ENCODE data around the gene ADRA2C. TPM values are rescaled to one million over a fixed set of nuclear protein-coding genes. Genes with fewer than 3 reads are reported as not detected.

ADRA2C gene
- not detected for total RNA-seq

GRCh38 chr4:3766036-3766784, at the start of gene ADRA2C:
Gene ADRA2C, plus strand, starts transcription at chr4:3766385. Its CDS starts 222 bp downstream, at chr4:3766607.
- ChIA-PET POLR2A (no interaction called here), CTCF (no interaction called here)

GRCh38 chr4:3716631-3717235, 49.5 kb upstream of the ADRA2C start:
- ChIA-PET CTCF (no interaction called here), POLR2A (no interaction called here)

GRCh38 chr4:3717241-3717640, 48.9 kb upstream of the ADRA2C start:
- POLR2A ChIA-PET = no interaction called here
- CTCF ChIA-PET = no interaction called here

GRCh38 chr4:3718462-3718861, 47.7 kb upstream of the ADRA2C start:
- ChIA-PET POLR2A (no interaction called here), CTCF (no interaction called here)

GRCh38 chr4:3719191-3719590, 47.0 kb upstream of the ADRA2C start:
- ChIA-PET POLR2A (no interaction called here), CTCF (no interaction called here)

- POLR2A ChIA-PET = no interaction called here
- CTCF ChIA-PET = no interaction called here
These were observed 46.3 kb upstream of the ADRA2C start for GRCh38 chr4:3719836-3720235.

- POLR2A ChIA-PET = no interaction called here
- CTCF ChIA-PET = no interaction called here
These were observed 45.7 kb upstream of the ADRA2C start for GRCh38 chr4:3720466-3720865.

- ChIA-PET POLR2A (no interaction called here), CTCF (no interaction called here)
These were observed 45.0 kb upstream of the ADRA2C start for GRCh38 chr4:3721186-3721585.

- POLR2A ChIA-PET = no interaction called here
- CTCF ChIA-PET = no interaction called here
These were observed 44.6 kb upstream of the ADRA2C start for GRCh38 chr4:3721627-3722026.

- POLR2A ChIA-PET = no interaction called here
- CTCF ChIA-PET = no interaction called here
These were observed 43.5 kb upstream of the ADRA2C start for GRCh38 chr4:3722446-3723231.

GRCh38 chr4:3723232-3723642, 42.9 kb upstream of the ADRA2C start:
- POLR2A ChIA-PET = no interaction called here
- CTCF ChIA-PET = no interaction called here

GRCh38 chr4:3724319-3725231, 41.6 kb upstream of the ADRA2C start:
- ChIA-PET POLR2A (no interaction called here), CTCF (no interaction called here)

- ChIA-PET CTCF (no interaction called here), POLR2A (no interaction called here)
These were observed 40.0 kb upstream of the ADRA2C start for GRCh38 chr4:3725936-3726870.

- ChIA-PET POLR2A (no interaction called here), CTCF (interaction anchor here (0.6 kb wide), 1 partner anchor 150 kb away, joined by 3 read pairs; no protein-coding TSS in a partner anchor)
These were observed 38.2 kb upstream of the ADRA2C start for GRCh38 chr4:3727847-3728469.

- CTCF ChIA-PET = no interaction called here
- POLR2A ChIA-PET = no interaction called here
These were observed 36.9 kb upstream of the ADRA2C start for GRCh38 chr4:3729188-3729881.

GRCh38 chr4:3729882-3730226, 36.3 kb upstream of the ADRA2C start:
- POLR2A ChIA-PET = no interaction called here
- CTCF ChIA-PET = no interaction called here

- ChIA-PET POLR2A (no interaction called here), CTCF (no interaction called here)
These were observed 35.6 kb upstream of the ADRA2C start for GRCh38 chr4:3730422-3731190.

All from activated CD8-positive, alpha-beta memory T cell treated with anti-CD3 and anti-CD28 coated beads for 36 hours (primary cell).